HG02642 (cell line): ENCODE results near the gene CDH13.

ENCODE experiments used
- ATAC-seq: cut with Tn5 transposase; IDR thresholded peaks from one replicate; pipeline ENCODE4 v1.9.1; 2021; ENCODE audit warnings: mild to moderate bottlenecking; ENCODE audit not compliant: unreplicated experiment, poor library complexity

CDH13 gene

DNA sequence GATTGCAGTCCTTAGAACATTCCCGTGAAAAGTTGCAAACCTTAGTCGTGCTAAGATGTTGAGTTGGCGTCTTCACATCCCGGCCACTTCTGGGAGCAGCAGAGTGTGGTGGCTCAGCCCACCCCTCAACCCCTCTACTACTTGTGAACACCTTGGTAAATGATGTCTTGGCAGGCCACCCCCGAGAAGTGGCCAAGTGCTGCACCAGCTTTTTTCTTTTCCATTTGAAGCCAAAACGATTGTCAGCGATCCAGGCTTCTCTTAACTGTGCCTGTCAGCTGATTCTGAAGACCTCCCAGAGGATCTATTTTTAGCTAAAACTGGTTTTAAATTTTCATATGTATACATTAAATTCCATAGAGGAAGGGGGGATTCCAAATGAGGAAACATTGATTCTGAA is 247.5 kb downstream of the CDH13 start:
- ATAC-seq = no peak

DNA sequence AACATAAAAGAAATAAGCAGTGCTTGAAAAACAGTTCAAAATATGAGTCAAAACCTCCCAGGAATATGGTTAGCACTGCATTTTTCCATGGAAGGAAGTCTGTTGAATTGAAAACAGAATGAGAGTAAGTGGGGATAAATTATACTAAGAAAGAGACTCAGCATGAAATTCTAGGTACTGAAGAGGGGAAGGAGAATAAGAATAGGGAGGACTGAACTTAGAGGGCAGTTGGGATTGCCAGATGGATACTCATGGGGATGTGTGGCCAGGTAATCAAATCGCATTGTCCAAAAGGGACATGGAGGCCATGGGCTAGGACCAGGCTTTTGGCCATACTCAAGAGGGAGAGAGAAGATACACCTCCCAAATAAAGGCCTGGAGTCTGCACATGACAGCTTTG is 247.9 kb downstream of the CDH13 start:
- no peak for ATAC-seq

DNA sequence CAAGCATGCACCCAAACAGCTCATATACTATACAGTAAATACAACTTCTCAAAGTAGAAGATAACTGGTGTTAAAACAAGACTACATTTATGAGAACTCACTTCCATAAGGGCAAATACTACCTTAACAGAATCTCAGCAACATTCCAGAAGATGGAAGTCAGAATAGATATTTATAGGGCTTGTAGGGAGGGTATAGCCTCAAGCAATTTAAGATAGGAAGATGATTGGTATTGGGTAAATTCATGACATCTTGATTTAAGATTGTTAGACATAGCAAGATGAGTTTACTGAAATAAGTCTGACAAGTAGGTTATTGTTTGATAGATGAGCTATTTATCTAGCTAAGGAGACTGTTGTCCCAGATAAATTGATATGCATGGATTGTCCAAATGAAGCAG is 250.2 kb downstream of the CDH13 start:
- no peak for ATAC-seq

DNA sequence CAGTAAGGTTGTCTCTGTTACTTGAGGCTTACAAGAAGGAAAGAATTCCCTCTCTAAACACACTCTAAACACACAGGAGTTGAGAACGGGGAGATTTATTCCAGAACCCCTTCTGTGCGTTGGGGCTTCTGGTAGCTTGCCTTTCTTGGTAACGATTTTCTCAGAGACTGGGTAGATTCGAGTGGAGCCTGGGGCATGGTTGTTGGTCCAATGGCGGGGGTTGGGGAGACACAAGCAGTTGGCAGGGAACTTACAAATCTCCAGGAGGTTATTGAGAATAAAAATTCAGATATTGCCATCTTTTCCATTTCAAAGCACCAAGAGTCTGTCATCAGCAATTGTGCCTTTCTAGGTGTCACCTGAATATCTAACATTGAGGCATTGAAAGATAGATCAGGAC is 251.7 kb downstream of the CDH13 start:
- ATAC-seq = no peak

DNA sequence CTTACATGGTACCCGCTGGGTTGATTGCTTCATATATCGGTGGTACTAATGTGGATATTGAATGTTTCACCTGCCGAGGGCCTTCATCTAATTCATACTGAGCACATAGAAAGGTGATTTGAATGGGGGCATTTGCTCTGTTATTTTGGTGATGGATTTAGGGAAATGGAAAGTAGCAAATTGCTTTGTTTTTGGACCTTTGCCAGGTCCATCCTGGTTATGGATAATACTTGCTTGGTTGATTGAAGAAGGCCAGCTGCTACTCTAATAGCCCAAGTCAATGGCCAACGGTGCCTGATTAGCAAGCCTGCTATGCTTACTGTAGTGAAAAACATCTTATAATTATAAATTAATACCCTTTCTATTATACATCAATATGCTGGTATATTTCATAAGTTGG is 253.6 kb downstream of the CDH13 start:
- no peak for ATAC-seq

DNA sequence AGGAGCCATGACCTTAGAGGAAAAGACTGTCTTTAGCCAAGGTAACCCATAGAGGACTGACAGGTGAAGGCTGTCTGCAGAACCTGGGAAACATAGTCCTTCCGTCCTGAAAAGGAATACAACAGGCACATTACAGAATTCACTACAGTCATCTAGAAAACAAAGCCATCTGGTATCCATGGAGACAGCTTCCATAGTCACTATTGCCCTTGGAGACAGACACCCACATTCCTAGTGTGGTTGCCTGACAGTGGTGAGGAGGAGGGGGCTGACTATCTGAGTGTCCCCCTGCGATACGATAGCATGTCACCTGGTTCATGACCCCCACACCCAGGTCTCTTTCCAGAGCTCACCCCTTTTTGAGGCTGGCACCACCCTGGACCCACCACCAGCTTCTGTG is 254.7 kb downstream of the CDH13 start:
- ATAC-seq = no peak

DNA sequence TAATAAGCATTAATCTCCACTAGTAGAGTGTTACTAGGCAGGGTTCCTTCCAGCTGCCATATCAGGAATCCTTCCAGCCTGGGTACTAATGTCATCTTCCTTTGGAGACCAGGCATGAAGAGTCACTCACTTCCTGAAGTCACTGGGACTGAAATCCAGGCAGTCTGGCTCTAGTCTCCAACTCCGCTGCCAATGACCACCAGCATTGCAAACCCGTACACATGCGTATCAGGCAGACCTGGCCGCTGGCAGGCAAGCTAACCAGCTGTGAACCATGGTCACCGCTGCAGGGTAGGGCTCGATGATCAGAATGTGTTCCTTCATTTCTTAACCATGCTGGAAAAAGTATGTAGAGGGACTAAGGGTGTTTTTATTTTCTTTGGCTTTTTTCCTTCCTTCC is 255.5 kb downstream of the CDH13 start:
- ATAC-seq = no peak

DNA sequence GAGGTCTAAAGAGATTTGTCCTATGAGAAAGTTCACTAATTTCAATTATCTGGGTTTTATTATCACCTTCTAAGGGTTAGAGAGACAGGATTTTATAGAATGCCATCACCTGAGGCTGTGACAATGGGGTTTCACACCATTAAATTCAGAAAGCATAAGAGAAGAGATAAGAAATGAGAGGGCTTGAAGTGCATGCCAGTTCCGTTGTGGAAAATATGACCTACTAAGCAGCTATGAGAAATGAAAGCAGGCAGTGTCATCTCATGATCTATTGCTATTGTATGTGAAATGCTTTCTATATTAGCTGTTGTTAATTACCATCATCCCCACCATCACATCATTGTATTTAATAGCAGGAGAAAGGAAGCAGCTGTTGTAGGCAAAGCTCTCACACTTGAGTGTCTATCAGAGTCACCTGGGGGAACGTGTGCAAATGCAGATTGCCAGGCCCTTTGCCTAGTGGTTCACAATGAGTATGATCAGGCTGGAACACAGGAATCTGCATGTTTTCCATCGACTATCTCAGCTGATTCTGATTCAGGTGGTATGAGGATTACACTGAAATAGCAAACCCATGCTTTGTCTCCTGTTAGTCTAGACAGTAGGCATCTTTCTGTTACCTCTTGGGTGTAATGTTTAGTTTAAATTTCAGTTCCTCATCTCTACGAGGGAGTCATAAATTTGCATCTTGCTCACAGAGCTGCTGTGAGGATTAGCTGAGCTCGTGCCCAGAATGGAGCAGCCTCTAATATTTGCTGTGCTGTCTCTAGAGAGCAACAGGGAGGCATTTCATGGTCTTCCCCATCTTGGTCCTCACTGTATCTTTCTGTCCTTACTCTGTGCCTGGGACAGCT is 256.4 kb downstream of the CDH13 start:
- no peak for ATAC-seq

DNA sequence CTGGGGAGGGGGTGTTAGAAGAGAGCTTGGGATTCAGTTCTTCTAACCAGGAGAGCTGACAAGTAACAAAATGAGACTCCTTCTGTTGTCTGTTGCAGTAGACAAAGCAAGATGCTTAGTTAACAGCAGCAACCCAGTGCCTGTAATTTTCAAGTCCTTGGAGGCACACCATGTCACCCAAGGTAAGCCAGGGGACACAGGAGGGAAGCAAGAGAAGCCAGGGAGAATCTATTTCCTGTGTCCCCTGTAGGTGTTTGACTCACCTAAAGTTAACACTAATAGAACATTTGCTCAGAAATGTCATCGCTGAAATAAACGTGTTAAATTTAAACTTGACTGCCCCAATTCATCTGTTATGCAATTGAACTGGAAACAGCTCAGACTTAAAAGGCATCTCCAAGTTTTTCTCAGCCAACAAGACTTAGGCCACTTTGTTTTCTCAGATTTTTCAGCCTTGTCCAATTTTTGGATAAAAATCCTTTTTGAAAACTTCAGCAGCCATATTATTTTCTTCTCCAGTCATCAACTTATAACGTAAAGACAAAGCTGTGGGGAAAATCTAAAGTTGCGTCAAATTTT is 257.6 kb downstream of the CDH13 start:
- ATAC-seq = no peak

DNA sequence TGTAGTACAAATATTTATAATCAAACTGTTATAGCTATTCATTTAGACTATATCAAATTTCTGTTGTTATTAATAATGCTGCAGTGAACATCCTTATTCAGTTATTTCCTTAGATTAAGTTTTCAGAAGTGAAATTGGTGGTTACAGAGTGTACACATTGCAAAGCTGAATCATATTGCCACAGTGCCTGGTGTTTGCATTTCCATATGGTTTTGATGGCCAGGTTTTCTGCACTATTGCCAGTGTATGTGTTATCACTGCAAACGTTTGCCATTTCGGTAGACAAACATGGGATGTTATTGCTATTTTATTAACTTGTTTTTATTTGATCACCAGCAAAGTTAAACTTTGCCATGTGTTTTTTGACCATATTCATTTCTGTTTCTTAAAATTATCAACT is 259.4 kb downstream of the CDH13 start:
- no peak for ATAC-seq

DNA sequence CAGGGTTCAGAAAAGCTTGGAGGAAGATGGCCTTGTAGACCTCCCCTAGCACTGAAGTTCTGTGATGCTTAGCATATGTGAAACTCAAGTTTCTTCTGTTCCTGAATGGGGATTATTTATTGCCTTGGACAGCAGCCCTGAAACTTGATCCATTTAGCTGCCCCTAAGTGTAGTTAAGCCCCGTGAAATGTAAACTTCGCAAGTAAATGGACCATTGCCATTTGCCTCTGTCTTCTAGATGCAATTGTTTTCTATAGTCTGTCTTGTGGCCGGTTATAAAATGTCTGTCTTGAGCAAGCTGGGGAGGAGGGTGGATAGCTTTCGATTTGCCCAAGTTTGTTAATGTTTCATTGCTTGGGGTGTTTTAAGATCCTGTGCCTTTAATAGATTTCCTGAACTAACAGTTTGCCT is 261.8 kb downstream of the CDH13 start:
- ATAC-seq = no peak

DNA sequence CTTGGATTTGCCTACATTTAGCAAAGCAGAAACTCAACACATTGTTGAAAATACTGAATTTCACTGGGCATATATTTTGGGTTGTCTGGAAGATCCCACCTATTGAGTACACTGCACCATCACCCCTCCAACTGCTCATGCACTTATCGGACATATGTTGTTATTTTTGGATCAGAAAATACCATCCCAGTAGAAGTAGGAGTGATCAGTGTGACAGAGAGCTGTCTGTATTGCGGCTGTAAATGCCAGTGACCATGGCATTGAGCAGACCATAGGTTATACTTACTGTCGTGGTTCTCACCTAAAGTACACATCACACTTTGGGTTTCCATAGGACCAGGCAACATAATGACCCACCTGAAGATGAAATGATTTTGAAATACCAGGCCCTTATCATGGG is 264.7 kb downstream of the CDH13 start:
- ATAC-seq = no peak

DNA sequence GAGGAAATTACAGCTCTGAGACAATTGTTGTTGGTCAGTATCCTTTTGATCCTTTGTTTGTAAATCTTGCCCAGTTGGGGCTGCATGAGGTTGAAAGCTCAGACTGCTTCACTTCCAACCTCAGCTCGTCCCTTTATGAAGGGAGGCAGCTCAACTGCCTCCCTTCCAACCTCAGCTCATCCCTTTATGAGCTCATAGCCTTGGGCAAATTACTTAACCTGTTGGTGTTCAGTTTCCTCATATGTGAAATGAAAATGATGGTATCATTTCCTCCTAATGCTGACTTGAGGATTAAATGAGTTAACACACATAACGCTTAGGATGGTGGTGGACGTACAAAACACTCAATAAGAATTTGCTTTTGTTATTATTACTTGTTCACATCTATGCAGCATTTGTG is 265.1 kb downstream of the CDH13 start:
- ATAC-seq = no peak

DNA sequence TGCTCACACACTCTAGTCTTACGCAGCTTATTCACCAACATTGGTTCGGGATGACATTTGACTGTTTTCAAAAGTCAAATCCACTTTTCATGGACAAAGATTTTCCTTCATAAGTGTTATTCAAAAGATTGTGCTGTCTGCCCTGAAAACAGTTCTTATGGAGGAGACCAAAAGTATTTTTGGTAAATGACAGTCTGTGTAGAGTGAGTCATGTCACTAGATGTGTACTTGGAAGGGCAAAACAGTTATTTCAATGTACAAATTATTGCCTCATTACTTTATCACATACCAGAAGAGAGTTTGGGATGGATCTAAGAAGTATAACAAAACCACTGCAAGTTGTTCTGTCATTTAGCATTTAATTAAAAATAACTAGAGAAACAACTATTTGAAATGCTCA is 265.6 kb downstream of the CDH13 start:
- no peak for ATAC-seq

DNA sequence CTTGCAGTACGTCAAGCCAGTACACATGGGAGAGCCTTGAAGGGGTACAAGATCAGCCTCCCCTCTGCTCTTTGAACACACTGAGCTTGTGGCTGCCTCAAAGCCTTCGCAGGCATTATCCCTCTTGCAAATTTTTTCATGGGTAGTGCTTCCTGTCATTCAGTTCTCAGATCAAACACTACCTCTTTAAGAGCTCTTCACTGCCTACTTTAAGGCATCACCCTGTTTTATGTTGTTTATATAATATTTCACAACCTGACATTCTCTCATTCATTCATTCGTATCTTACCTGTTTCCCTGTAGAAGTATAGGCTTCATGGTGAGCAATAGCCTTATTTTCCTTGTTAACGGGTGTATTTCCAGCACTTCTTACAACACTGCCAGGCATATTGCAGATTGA is 269.1 kb downstream of the CDH13 start:
- ATAC-seq = no peak

DNA sequence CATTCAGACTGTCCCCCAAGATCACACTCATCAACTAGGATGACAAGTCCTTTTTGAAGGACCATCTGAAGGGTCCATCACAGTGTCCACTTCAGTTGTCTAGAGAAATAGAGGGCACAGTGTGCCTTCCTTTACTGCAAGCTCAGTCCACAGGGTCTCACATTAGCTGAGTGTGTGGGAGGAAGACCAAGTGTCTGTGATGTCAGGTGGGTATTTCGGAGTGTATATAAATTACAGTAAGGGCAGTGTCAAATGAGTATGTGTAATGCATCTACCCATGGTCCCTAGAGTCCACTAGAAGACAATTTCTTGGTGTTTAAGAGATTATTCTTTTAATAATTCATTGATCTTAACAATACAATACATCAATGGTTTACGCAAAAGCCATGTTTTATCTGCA is 272.2 kb downstream of the CDH13 start:
- no peak for ATAC-seq

DNA sequence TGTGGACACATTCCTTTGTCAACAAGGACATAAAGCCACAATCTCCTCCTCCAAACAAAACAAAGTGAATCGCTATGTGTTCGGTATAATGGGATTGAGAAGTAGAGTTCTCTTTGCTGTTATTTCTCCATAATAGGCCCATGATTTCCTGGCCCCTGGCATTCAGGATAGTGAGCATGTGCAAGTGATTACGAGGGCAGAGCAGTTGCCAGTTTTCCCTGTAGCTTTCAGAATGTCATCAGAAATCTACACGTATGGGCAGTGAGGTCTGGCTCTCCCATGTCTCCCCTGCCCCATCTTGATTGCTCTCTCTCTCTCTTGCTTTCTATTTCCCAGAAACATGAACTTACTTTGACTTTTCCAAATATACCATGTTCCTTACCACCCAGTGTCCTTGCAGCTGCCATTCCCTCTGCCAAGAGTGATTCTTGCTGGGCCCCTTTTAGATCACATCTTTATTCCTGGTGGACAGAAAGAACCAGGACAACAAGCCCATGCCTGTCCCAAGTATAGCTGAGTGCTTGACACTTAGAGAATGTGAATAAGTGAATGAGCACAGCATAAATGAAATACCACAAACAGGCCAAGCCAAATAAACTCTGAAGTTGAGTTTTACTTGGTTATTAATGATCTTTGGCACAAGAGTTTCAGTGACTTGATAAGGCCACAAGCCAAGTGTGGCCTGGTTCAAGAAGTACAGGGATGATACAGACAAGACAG is 273.1 kb downstream of the CDH13 start:
- ATAC-seq = no peak

DNA sequence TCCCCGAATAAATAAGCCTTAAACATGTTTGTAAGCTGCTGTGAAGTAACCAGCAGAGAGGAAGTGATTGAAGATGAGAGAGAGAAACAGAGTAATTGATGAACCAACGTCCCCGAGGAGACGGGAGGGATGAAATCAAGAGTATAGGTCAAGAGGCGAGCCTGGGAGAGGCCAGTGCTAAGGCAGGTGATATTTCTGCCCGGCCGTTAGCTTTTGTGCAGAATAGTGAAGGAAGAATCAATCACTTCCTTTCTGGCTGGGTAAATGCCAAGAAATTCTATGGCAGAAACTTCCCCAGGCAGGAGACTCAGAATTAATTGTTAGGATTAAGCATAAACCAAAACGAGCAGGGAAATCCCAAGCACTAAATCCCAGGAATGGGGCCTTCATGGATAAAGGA is 273.8 kb downstream of the CDH13 start:
- no peak for ATAC-seq

DNA sequence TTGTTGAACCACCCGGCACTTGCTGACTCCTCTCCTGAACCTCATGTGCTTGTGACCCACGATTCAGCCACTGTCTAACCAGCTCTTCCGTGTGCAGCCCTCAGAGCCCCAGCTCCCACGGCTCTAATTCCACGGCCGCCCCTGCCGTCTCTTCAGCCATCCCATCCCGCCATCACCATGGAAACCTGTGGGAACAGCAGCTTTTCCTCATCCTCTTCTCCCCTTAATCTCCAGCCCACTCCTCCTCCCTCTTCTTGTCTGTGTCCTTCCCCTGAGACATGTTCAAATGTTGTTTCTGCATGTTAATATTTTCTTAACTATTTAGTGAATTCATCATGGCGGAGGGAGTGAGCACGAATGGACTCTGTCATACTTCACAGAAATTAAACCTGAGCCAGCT is 285.2 kb downstream of the CDH13 start:
- ATAC-seq = no peak

DNA sequence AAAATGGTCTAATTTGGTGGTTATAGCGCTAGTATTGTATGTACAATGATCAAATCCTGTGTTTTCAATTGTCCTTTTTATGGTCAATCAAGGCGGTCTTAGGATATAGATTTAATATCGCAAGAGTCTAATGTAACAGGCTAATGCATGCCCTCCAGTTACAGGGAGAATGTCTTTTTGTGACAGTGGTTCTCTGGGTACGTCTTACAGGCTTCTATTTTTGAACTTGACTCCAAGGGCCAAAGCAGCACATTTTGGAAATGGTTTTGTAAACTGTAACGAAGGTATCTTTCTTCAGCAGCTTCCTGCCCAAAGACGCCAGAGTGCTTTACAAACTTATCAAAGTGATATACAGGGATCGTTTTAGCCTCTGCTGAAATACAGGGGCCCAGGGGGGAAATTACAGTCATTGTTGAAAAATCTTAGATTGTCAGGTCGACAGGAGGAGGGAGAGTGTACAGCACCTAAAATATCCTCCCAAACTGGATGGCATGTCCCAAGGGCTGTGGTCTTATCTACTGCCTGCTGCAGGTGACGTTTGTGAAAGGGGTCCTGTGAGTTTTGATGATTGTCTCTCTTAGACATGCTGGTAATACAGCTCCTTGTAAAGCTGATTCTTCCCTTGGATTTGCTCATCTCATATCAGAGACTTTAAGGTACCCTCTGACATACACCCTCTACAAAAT is 288.5 kb downstream of the CDH13 start:
- no peak for ATAC-seq
